ENCODE measurements around the gene ACO1.

Gene ACO1

DNA sequence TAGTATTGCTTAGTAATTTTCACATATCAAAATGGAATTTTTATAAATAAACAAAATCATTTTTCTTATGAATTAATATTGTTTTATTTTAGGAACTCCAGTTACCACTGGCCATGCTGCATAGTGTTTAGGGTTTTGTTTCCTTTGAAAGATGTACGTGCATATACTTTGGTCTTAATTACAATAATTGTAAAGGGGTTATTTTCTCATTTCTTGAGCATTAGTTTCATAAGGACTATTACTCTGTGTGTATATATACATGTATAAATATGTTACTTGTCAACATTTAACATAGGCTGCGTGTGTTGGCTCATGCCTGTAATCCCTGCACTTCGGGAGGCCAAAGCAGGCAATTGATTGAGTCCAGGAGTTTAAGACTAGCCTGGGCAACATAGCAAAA, 21.6 kb downstream of the ACO1 start:
- no peak for TF ChIP-seq POU2F2 (IDR thresholded peaks at IDR 0.05; ENCODE audit: low read depth, low read length)
- no peak for TF ChIP-seq PAX5 (IDR thresholded peaks at IDR 0.05; ENCODE audit: insufficient read depth, low read length, severe bottlenecking)
- TF ChIP-seq POLR2AphosphoS5 (IDR thresholded peaks at IDR 0.05; ENCODE audit: low read depth, low read length): no peak
- no peak for TF ChIP-seq POLR2A (IDR thresholded peaks at IDR 0.05; ENCODE audit: low read depth, low read length)
- TF ChIP-seq SPI1 (IDR thresholded peaks at IDR 0.05; ENCODE audit: low read depth, low read length): no peak
- TF ChIP-seq TAF1 (IDR thresholded peaks at IDR 0.05; ENCODE audit: low read depth, low read length): no peak
- FAIRE-seq: no peak

DNA sequence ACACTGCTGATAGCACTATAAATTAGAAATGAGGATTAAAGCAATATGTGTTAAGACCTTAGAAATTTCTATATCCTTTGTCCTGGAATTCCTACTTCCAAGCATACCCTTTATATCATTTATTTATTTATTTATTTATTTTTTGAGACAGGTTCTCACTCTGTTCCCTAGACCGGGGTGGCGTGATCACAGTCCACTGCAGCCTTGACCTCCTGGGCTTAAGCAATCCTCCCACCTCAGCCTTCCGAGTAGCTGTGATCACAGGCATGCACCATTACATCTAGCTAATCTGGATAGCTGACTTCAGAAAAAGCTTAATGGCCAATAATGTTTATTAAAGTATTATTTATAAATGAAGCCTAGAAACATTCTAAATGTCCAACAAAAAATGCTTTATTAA, 27.3 kb downstream of the ACO1 start:
- no peak for TF ChIP-seq POU2F2 (IDR thresholded peaks at IDR 0.05; ENCODE audit: low read depth, low read length)
- TF ChIP-seq POLR2A (IDR thresholded peaks at IDR 0.05; ENCODE audit: low read depth, low read length): no peak
- TF ChIP-seq SPI1 (IDR thresholded peaks at IDR 0.05; ENCODE audit: low read depth, low read length): no peak
- no peak for TF ChIP-seq PAX5 (IDR thresholded peaks at IDR 0.05; ENCODE audit: insufficient read depth, low read length, severe bottlenecking)
- no peak for TF ChIP-seq TAF1 (IDR thresholded peaks at IDR 0.05; ENCODE audit: low read depth, low read length)
- TF ChIP-seq POLR2AphosphoS5 (IDR thresholded peaks at IDR 0.05; ENCODE audit: low read depth, low read length): no peak
- DNase-seq (ENCODE audit: insufficient read length, low spot score): no peak
- FAIRE-seq: no peak

More for the DNA sequence above, 21.6 kb downstream of the ACO1 start:
- no peak for DNase-seq (ENCODE audit: insufficient read length, low spot score)

DNA sequence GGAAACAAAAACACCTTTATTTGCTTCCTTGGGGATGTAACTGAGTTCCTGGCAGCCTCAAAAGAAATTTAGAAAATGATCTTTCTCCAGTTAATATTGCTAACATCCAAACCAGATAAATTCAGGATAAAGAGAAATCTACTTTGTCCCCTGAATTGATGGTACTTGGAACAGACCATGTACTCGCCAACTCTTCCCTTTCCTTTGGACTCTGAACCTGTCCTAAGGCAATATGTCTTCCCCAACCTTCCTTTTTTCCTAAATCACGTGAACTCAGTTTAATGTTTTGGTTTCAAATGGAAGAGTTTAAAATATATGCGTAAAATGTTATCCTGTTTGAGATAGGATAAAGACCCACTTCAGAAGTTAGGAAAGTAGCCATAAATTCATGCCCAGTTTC, 28.0 kb downstream of the ACO1 start:
- no peak for TF ChIP-seq POU2F2 (IDR thresholded peaks at IDR 0.05; ENCODE audit: low read depth, low read length)
- TF ChIP-seq POLR2A (IDR thresholded peaks at IDR 0.05; ENCODE audit: low read depth, low read length): no peak
- TF ChIP-seq SPI1 (IDR thresholded peaks at IDR 0.05; ENCODE audit: low read depth, low read length): no peak
- no peak for TF ChIP-seq POLR2AphosphoS5 (IDR thresholded peaks at IDR 0.05; ENCODE audit: low read depth, low read length)
- no peak for TF ChIP-seq PAX5 (IDR thresholded peaks at IDR 0.05; ENCODE audit: insufficient read depth, low read length, severe bottlenecking)
- TF ChIP-seq TAF1 (IDR thresholded peaks at IDR 0.05; ENCODE audit: low read depth, low read length): no peak
- FAIRE-seq (no peak), DNase-seq (ENCODE audit: insufficient read length, low spot score) (no peak)

DNA sequence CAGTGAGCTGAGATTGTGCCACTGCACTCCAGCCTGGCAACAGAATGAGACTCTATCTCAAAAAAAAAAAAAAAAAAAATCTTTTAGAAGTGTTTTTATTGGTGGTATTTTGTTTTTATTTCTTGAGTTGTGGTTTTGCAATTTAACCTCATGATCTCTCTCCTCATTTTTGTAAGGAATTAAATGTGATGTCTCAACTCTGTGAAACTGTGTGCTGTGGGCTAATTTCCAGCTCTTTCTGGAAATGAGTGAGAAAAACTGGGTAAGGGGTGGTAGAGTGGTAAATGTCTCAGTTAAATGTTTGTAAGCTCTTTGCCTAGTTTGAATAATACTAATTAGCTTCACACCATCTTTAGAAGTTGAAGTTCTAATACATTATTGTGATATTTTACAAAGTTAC, 29.0 kb downstream of the ACO1 start:
- no peak for DNase-seq (ENCODE audit: insufficient read length, low spot score)
- no peak for FAIRE-seq
- no peak for TF ChIP-seq SPI1 (IDR thresholded peaks at IDR 0.05; ENCODE audit: low read depth, low read length)
- no peak for TF ChIP-seq POLR2AphosphoS5 (IDR thresholded peaks at IDR 0.05; ENCODE audit: low read depth, low read length)
- TF ChIP-seq PAX5 (IDR thresholded peaks at IDR 0.05; ENCODE audit: insufficient read depth, low read length, severe bottlenecking): no peak
- no peak for TF ChIP-seq POU2F2 (IDR thresholded peaks at IDR 0.05; ENCODE audit: low read depth, low read length)
- TF ChIP-seq TAF1 (IDR thresholded peaks at IDR 0.05; ENCODE audit: low read depth, low read length): no peak
- no peak for TF ChIP-seq POLR2A (IDR thresholded peaks at IDR 0.05; ENCODE audit: low read depth, low read length)

DNA sequence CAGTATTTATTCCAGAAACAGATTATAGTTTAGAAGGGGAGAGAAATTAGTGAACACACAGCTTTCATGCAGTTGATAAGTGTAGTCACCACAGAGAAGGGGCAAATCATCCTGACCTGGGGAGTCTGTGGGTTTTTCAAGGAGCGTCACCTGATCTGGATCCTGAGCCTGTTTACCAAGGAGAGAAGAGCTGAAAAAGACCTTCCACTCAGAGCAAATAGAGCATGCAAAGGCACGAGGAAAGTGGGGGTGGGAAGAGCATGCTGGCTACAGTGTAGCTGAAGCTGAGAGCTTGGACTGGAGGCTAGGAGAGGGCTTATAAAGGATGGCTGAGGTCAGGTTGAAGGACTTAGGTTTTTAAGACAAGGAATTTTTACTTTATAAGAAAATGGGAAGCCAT, 30.4 kb downstream of the ACO1 start:
- FAIRE-seq (no peak), DNase-seq (ENCODE audit: insufficient read length, low spot score) (no peak)
- TF ChIP-seq POLR2AphosphoS5 (IDR thresholded peaks at IDR 0.05; ENCODE audit: low read depth, low read length) (no peak), PAX5 (IDR thresholded peaks at IDR 0.05; ENCODE audit: insufficient read depth, low read length, severe bottlenecking) (no peak), POU2F2 (IDR thresholded peaks at IDR 0.05; ENCODE audit: low read depth, low read length) (no peak), POLR2A (IDR thresholded peaks at IDR 0.05; ENCODE audit: low read depth, low read length) (no peak), SPI1 (IDR thresholded peaks at IDR 0.05; ENCODE audit: low read depth, low read length) (no peak), TAF1 (IDR thresholded peaks at IDR 0.05; ENCODE audit: low read depth, low read length) (no peak)

DNA sequence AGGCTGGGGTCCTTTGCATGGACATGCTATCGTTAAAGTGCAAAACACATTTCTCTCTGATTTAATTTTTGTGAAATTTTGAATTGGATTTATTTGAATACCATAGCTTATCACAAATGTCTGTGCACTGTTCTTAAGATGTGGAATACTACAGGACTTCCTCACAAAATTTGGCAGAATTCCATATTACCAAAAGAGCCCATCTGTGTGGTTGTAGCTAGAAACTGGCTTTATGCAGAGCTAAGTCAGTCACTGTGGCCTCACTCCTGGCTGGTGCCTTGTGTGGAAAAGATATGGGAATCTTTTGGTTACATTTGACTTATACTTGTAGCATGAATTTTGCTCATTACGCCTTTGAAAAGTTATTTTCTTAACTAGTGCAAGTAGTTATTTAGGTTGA, 35.5 kb downstream of the ACO1 start:
- no peak for TF ChIP-seq POU2F2 (IDR thresholded peaks at IDR 0.05; ENCODE audit: low read depth, low read length)
- no peak for TF ChIP-seq PAX5 (IDR thresholded peaks at IDR 0.05; ENCODE audit: insufficient read depth, low read length, severe bottlenecking)
- FAIRE-seq (no peak), DNase-seq (ENCODE audit: insufficient read length, low spot score) (no peak)

DNA sequence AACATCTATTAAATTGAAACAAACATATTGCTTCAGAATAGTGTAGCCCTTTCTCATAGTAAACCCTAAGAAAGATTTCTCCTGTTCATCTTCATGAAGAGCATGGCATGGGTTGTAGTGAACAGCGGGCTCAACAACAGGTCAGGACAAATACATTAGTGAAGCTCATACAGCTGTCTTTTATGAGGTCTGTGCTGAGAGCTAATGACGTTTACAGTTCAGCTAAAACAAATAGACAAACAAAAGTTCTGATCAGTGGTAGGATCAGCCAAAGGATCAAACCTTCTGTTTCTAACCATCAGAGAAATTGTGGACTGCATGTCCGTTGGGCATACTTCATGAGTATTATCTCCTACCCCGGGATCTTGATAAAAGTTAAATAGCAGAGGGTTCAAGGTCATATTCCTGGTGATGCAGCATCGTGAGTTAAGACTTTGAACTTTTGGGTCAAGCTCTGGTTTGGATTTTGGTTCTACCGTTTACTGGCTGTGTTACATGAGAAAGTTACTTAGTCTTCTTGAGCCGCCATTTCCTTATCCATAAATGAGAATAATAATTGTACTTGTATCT, 37.9 kb downstream of the ACO1 start:
- TF ChIP-seq PAX5 (IDR thresholded peaks at IDR 0.05; ENCODE audit: insufficient read depth, low read length, severe bottlenecking): no peak
- no peak for TF ChIP-seq TAF1 (IDR thresholded peaks at IDR 0.05; ENCODE audit: low read depth, low read length)
- no peak for DNase-seq (ENCODE audit: insufficient read length, low spot score)
- FAIRE-seq: no peak

DNA sequence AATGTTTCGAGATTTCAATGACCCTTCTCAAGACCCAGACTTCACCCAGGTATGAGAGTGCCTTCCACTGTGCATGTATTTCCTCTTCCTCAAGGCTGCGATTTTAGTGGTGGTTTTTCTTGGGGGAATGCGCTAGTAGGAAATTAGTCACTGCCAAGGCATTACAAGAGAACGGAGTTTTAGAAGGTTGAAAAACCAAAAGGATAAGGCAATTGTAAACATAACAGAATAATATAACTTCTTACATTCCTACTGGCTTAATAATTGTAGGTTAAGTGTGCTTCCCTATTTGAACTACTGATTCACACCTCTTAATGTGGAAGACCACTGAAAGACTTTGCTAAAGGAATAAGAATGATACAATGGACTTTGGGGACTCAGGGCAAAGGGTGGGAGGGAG, 38.9 kb downstream of the ACO1 start:
- DNase-seq (ENCODE audit: insufficient read length, low spot score): no peak
- TF ChIP-seq PAX5 (IDR thresholded peaks at IDR 0.05; ENCODE audit: insufficient read depth, low read length, severe bottlenecking) (no peak), TAF1 (IDR thresholded peaks at IDR 0.05; ENCODE audit: low read depth, low read length) (no peak), SPI1 (IDR thresholded peaks at IDR 0.05; ENCODE audit: low read depth, low read length) (no peak), POU2F2 (IDR thresholded peaks at IDR 0.05; ENCODE audit: low read depth, low read length) (no peak), POLR2AphosphoS5 (IDR thresholded peaks at IDR 0.05; ENCODE audit: low read depth, low read length) (no peak), POLR2A (IDR thresholded peaks at IDR 0.05; ENCODE audit: low read depth, low read length) (no peak)
- FAIRE-seq: no peak

DNA sequence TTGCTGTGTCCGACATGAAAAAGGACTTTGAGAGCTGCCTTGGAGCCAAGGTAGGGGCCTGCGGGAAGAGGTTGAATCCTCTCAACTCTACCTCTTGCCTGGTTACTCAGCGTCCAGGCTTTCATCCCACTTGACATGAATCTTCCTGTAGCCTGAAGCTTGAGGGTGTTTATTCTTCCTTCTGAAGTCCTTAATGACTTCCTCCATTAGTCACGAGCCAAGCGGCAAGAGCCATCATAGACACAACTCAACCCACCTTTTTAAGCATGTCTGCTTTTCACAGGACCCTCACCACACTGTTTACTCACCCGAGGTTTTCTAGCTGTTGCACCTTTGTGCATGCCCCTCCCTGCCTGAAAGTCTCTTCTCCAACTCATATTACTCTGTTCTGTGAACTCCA, 40.2 kb downstream of the ACO1 start:
- TF ChIP-seq PAX5 (IDR thresholded peaks at IDR 0.05; ENCODE audit: insufficient read depth, low read length, severe bottlenecking) (no peak), POLR2AphosphoS5 (IDR thresholded peaks at IDR 0.05; ENCODE audit: low read depth, low read length) (no peak), POU2F2 (IDR thresholded peaks at IDR 0.05; ENCODE audit: low read depth, low read length) (no peak), SPI1 (IDR thresholded peaks at IDR 0.05; ENCODE audit: low read depth, low read length) (no peak), POLR2A (IDR thresholded peaks at IDR 0.05; ENCODE audit: low read depth, low read length) (no peak), TAF1 (IDR thresholded peaks at IDR 0.05; ENCODE audit: low read depth, low read length) (no peak)
- DNase-seq (ENCODE audit: insufficient read length, low spot score) (no peak), FAIRE-seq (no peak)

DNA sequence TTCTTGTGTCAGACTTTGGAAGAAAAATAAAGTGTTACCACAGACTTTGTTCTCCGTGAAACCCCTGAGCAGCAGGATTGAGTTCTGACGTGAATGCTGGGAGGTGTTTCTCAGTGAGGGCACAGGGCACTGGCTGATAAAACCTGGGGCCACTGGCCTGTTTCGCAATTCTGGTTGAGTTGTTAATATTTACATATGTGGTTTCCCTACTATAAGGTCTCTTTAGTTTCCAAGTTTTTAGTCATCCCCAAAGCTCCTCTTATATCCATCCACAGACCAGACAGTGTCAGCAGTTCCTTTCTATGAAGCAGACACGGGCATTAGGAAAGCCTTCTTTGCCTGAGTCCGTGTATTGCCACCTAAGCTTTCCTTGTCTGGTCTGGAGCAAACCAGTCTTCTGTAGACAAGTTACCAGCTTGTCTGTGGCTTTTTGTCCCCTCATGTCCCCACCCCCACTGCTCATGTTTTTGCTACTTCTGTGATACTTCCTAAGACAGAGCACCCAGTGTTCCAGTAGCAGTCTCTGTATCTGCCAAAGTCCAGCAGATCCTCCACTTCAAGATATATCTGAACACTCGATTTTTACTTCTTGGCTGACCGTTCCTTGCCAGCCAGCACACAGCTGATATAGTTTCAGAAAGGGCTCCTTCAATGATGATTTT, 42.0 kb downstream of the ACO1 start:
- TF ChIP-seq POLR2AphosphoS5 (IDR thresholded peaks at IDR 0.05; ENCODE audit: low read depth, low read length) (no peak), TAF1 (IDR thresholded peaks at IDR 0.05; ENCODE audit: low read depth, low read length) (no peak), POU2F2 (IDR thresholded peaks at IDR 0.05; ENCODE audit: low read depth, low read length) (no peak), POLR2A (IDR thresholded peaks at IDR 0.05; ENCODE audit: low read depth, low read length) (no peak)
- FAIRE-seq (no peak), DNase-seq (ENCODE audit: insufficient read length, low spot score) (no peak)
